Measurements from ENCODE around the gene SFRP5.

The SFRP5 gene

DNA sequence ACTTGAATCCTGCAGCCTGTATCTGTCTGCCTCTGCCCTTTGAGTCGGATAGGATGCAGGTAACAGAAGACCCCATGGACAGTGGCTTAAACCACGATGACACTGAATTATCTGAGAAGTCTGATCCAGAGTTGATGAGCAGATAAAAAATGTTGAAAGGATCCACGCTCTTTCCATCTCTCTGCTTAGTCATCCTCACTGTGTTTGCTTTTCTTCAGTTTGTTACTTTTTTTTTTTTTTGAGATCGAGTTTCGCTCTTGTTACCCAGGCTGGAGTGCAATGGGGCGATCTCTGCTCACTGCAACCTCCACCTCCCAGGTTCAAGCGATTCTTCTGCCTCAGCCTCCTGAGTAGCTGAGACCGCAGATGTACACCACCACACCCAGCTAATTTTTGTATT, 40.9 kb upstream of the SFRP5 start:
- TF ChIP-seq, protein P1, sequence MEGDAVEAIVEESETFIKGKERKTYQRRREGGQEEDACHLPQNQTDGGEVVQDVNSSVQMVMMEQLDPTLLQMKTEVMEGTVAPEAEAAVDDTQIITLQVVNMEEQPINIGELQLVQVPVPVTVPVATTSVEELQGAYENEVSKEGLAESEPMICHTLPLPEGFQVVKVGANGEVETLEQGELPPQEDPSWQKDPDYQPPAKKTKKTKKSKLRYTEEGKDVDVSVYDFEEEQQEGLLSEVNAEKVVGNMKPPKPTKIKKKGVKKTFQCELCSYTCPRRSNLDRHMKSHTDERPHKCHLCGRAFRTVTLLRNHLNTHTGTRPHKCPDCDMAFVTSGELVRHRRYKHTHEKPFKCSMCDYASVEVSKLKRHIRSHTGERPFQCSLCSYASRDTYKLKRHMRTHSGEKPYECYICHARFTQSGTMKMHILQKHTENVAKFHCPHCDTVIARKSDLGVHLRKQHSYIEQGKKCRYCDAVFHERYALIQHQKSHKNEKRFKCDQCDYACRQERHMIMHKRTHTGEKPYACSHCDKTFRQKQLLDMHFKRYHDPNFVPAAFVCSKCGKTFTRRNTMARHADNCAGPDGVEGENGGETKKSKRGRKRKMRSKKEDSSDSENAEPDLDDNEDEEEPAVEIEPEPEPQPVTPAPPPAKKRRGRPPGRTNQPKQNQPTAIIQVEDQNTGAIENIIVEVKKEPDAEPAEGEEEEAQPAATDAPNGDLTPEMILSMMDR (conservative IDR thresholded peaks at IDR 0.05; ENCODE audit: low read length): no peak
- DNase-seq (ENCODE audit: low read depth): no peak
- H3K4me3 ChIP-seq (ENCODE audit: low read length): no peak overlapping the region

DNA sequence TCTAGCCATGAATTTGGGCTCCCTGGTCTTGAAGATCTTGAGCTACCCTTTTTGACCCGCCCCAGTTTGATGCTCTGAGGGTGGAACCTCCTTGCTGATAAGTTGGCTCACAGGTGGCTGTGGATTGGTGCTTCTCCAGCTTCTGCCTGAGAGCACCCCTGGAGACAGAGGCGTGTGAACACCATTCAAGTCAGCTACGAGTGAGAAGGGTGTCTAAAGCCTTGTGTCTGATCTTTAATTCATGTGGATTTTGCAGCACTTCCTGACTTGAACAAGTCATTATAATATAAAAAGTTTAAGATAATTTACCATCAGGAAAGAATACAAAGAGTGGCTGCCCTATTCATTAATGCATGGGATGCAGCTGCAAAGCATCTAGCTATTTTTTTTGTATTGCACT, 40.2 kb upstream of the SFRP5 start:
- DNase-seq (ENCODE audit: low read depth): no peak
- H3K4me3 ChIP-seq (ENCODE audit: low read length): no peak overlapping the region
- TF ChIP-seq, protein P1 (conservative IDR thresholded peaks at IDR 0.05; ENCODE audit: low read length): no peak

DNA sequence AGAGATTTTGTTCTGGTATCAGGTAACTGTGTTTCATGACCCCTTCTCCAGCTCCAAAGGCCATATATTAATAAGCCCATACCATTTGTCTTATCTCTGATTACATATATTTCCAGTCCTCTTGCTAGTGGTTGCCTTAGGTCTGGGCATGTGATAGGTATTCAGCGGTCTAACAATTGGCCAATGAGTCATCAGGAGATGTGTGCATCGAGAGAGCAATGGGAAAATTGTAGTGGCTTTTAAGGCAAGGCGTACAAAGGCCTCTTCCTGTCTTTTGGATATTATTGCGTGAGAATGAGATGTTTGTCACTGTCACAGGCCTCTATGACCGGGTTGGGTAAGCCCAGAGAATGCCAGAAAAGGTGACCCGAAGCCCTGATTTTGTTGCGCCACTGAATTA, 38.6 kb upstream of the SFRP5 start:
- TF ChIP-seq, protein P1 (conservative IDR thresholded peaks at IDR 0.05; ENCODE audit: low read length): no peak
- no peak overlapping the region for H3K4me3 ChIP-seq (ENCODE audit: low read length)
- no peak for DNase-seq (ENCODE audit: low read depth)

DNA sequence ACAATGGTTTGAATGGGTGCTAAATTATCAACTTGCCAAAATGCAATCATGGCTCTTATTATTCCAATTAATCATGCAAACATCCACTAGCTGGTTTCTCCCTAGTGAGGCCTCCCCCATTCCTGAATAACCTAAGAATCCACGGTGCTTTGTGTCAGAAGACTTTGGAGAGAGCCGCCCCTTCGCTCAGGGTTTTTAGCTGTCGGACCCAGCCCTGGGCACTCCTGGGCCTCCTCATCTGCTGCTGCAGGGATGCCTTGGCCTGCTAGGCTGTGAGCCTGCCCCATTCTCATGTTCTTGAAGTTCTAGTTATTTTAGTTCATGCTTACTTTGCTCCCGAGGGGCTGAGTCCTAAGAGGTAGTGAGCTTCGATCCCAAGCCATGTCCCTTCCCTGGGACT, 34.1 kb upstream of the SFRP5 start:
- no peak for DNase-seq (ENCODE audit: low read depth)
- TF ChIP-seq, protein P1 (conservative IDR thresholded peaks at IDR 0.05; ENCODE audit: low read length): no peak
- H3K4me3 ChIP-seq (ENCODE audit: low read length): no peak overlapping the region

DNA sequence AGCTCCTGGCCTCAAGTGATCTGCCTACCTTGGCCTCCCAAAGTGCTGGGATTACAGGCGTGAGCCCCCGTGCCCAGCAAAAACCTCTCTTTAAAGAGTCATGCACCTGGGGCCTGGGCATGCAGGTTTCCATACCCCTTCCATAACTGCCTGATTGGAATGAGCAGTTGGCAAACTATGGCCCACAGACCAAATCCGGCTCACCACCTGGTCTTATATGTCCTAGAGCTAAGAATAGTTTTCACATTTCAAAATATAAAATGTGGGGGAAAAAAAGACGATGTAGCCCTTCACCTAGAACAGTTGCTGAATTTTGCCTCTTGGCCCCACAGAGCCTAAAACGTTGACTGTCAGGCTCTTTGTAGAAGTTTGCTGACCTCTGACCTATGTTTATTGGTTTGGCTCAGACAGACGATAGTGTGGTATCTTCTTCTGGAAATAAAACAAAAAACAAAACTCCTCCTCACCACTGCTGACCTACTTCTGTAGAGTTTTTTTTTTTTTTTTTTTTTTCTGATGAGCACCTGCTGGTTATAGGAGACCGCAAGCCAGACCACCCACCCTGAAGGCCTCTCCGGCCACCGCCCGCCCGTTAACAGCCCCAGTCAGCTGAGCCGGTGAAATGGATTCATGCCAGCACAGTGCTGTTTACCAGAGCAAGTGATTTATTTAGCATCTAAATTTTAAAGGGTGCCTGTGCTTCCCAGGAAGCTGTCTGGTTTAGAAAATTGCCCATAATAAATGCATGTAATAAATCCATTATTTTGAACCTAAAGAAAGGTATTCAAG, 33.5 kb upstream of the SFRP5 start:
- H3K4me3 ChIP-seq (ENCODE audit: low read length): no peak overlapping the region
- no peak for DNase-seq (ENCODE audit: low read depth)
- TF ChIP-seq, protein P1 (conservative IDR thresholded peaks at IDR 0.05; ENCODE audit: low read length): no peak

DNA sequence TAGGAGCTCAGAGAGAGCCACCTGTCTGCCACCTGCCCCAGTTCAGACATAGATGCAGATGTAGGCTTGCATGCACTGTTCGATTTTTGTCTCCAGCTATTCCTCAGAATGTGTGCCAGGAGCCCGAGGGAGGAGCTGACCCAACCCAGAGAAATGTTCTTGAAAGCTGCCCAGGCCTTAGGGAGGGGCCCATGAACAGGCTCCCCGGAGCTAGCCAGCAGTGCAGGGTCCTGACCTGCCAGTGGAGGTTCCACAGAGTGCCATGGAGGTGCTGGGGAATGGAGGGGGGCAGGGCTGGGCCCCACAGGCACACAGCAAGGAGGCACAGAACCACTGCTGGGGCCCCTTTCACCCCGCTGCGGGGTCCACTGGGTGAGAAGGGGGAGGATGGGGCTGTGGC, 29.6 kb upstream of the SFRP5 start:
- H3K4me3 ChIP-seq (ENCODE audit: low read length): no peak overlapping the region
- DNase-seq (ENCODE audit: low read depth): no peak
- TF ChIP-seq, protein P1 (conservative IDR thresholded peaks at IDR 0.05; ENCODE audit: low read length): no peak

DNA sequence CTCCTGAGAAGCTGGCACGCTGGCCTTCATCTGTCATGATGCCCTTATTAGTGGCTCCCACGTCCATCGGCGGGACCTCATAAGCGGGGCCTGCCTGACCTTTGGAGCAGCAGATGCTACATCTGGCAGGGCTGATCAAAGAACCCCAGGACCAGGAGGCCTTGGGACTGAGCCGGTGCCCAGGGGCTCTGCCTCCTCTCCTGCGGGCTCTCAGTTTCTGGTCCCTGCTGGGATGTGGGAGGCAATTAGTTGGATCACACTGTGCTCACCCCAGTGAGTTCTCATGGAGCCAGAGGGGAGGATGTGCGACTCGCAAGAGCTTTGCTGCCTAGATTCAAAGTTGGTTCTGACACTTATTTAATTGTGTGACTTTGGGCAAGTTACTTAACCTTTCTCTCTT, 28.7 kb upstream of the SFRP5 start:
- DNase-seq (ENCODE audit: low read depth): no peak
- TF ChIP-seq, protein P1 (conservative IDR thresholded peaks at IDR 0.05; ENCODE audit: low read length): no peak
- no peak overlapping the region for H3K4me3 ChIP-seq (ENCODE audit: low read length)

Data from AG10803 (cell line).